SU-DHL-6 (cell line): ENCODE measurements around the gene TXNRD2.

Experiments used
- H2AFZ ChIP-seq: fragments of 200-600 bp; sonication (generic); 2 replicates; pipeline ENCODE4 v1.6.1; 2014; ENCODE audit warnings: low read depth, mild to moderate bottlenecking, moderate library complexity, mixed read lengths, antibody characterized with exemption, low read length; ENCODE audit not compliant: severe bottlenecking
- H3F3A ChIP-seq: fragments of 200-600 bp; shearing (Covaris generic); 2 replicates; pipeline ENCODE4 v1.6.0; 2016; ENCODE audit warnings: antibody characterized with exemption, mild to moderate bottlenecking; ENCODE audit not compliant: insufficient read depth
- H3K27ac ChIP-seq: fragments of 200-600 bp; sonication (generic); 2 replicates; pipeline ENCODE4 v1.5.1; 2016; ENCODE audit warnings: low read depth, mild to moderate bottlenecking, low read length, moderate library complexity, mixed read lengths
- H3K27me3 ChIP-seq: fragments of 200-600 bp; sonication (generic), shearing (Covaris generic); 2 replicates; pipeline ENCODE4 v1.6.0; 2014; ENCODE audit warnings: mild to moderate bottlenecking, low read length
- H3K36me3 ChIP-seq: fragments of 200-600 bp; sonication (generic); 2 replicates; pipeline ENCODE4 v1.6.1; 2014; ENCODE audit warnings: mild to moderate bottlenecking, low read length, mixed read lengths
- H3K4me2 ChIP-seq: fragments of 300-600, 200-600 bp; shearing (Covaris generic), sonication (generic); 2 replicates; pipeline ENCODE4 v1.6.0; 2014; ENCODE audit warnings: low read length, low read depth, mild to moderate bottlenecking; ENCODE audit not compliant: poor library complexity, severe bottlenecking
- H3K4me3 ChIP-seq: fragments of 200-600 bp; sonication (generic); 2 replicates; pipeline ENCODE4 v1.5.1; 2014; ENCODE audit warnings: antibody characterized with exemption, low read length, mild to moderate bottlenecking, mixed read lengths; ENCODE audit not compliant: insufficient read depth, poor library complexity, severe bottlenecking
- H3K79me2 ChIP-seq: fragments of 200-600 bp; sonication (generic); 2 replicates; pipeline ENCODE4 v1.6.1; 2014; ENCODE audit warnings: mild to moderate bottlenecking, low read length, moderate library complexity; ENCODE audit not compliant: insufficient read depth
- H3K9ac ChIP-seq: fragments of 200-600 bp; sonication (generic); 2 replicates; pipeline ENCODE4 v1.7.0; 2014; ENCODE audit warnings: mild to moderate bottlenecking, low read length
- H3K9me2 ChIP-seq: fragments of 200-600 bp; sonication (generic); replicated peaks from 2 replicates; pipeline ENCODE4 v1.6.1; 2014; ENCODE audit warnings: low read length; ENCODE audit not compliant: insufficient read depth
- H3K9me3 ChIP-seq: fragments of 200-600 bp; sonication (generic); 2 replicates; pipeline ENCODE4 v1.6.1; 2014; ENCODE audit warnings: low read length, mixed read lengths; ENCODE audit not compliant: insufficient read depth
- H4K20me1 ChIP-seq: fragments of 200-600 bp; sonication (generic); 2 replicates; pipeline ENCODE4 v1.6.1; 2014; ENCODE audit warnings: low read depth, mild to moderate bottlenecking, antibody characterized with exemption, low read length, moderate library complexity, mixed read lengths
- EZH2phosphoT487 ChIP-seq: fragments of 200-600 bp; sonication (generic), shearing (Covaris generic); conservative IDR thresholded peaks from 2 replicates; pipeline ENCODE4 v1.6.1; 2018; ENCODE audit warnings: mild to moderate bottlenecking, antibody characterized with exemption, low read length, moderate library complexity, mixed read lengths
- TF ChIP-seq, protein P1 (sequence below): fragments of 200-600 bp; sonication (generic); IDR thresholded peaks from one replicate; pipeline ENCODE4 v1.5.1; 2017; ENCODE audit warnings: antibody characterized with exemption, mild to moderate bottlenecking, low read length, moderate library complexity; ENCODE audit not compliant: insufficient read depth, poor library complexity, severe bottlenecking

Gene TXNRD2

DNA sequence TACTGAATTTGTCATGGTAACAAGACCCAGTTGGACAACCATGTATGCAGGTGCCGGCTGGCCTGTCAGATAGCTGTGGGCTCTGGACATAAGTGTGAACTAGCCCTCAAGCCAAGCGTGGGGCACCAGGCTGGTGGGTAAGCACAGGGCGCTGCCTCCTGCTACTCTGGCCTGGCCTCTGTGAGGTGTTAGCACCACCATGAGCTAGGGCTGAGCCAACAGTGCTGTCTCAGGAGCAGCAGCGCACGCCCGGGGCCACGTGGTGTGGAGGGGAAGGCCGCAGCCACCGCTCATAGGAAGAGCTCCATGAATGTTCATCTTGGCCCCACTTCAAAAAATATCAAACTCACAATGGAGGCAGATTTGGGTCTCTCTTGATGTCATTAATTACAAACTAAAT is 51.7 kb downstream of the TXNRD2 start:
- Histone ChIP-seq H3K4me2 (no peak overlapping the region), H3K27me3 (no peaks in the 10 kb centered on the region), H3K9ac (no peak overlapping the region), H4K20me1 (no peaks in the 10 kb centered on the region), H3K79me2 (no peaks in the 10 kb centered on the region), H3K36me3 (no peaks in the 10 kb centered on the region), H3K4me3 (no peak overlapping the region), H3K9me3 (no peaks in the 10 kb centered on the region), H3K9me2 (no peaks in the 10 kb centered on the region), H2AFZ (no peak overlapping the region), H3K27ac (no peak overlapping the region), H3F3A (peaks cover 8% of the 10 kb centered on the region; the same call in 1 of the 2 replicates)
- TF ChIP-seq, protein P1, sequence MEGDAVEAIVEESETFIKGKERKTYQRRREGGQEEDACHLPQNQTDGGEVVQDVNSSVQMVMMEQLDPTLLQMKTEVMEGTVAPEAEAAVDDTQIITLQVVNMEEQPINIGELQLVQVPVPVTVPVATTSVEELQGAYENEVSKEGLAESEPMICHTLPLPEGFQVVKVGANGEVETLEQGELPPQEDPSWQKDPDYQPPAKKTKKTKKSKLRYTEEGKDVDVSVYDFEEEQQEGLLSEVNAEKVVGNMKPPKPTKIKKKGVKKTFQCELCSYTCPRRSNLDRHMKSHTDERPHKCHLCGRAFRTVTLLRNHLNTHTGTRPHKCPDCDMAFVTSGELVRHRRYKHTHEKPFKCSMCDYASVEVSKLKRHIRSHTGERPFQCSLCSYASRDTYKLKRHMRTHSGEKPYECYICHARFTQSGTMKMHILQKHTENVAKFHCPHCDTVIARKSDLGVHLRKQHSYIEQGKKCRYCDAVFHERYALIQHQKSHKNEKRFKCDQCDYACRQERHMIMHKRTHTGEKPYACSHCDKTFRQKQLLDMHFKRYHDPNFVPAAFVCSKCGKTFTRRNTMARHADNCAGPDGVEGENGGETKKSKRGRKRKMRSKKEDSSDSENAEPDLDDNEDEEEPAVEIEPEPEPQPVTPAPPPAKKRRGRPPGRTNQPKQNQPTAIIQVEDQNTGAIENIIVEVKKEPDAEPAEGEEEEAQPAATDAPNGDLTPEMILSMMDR = no peak
- TF ChIP-seq EZH2phosphoT487 = no peak

DNA sequence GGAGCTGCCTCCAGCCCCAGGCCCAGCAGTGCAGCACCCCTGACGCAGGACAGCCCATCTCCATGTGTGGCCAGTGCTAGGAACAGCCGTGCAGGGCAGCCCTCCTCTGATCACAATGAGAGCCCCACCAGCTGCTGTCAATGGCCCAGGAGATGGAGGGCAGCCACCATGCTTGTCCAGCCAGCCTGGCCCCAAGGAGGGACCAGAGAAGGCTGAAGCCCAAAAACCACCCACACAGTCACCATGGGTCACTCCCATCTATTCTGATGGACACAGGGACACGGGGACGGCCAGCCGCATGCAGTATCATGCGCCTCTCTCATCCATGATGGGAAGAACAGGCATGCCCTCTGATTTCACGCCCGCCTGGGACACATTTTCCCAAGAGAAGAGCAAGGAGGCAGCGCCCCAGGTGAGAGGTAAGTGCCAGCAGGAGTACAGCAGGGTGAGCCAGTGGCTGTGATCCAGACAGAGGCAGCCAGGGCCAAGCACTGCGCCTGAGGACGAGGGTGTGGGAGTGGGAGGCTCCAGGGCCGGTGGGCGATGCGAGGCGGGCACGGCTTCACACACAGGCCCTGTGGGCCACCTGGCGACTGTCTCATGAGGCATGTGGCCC is 53.4 kb downstream of the TXNRD2 start:
- no peak overlapping the region for H3K27ac ChIP-seq
- H3K27me3 ChIP-seq = no peaks in the 10 kb centered on the region
- no peak overlapping the region for H3K4me3 ChIP-seq
- no peak overlapping the region for H3K9ac ChIP-seq
- H3K36me3 ChIP-seq = no peaks in the 10 kb centered on the region
- H4K20me1 ChIP-seq = no peaks in the 10 kb centered on the region
- H3F3A ChIP-seq = peaks cover 8% of the 10 kb centered on the region; the same call in 1 of the 2 replicates
- H3K9me3 ChIP-seq = no peaks in the 10 kb centered on the region
- no peak overlapping the region for H2AFZ ChIP-seq
- H3K9me2 ChIP-seq = no peaks in the 10 kb centered on the region
- no peak overlapping the region for H3K4me2 ChIP-seq
- no peak for TF ChIP-seq EZH2phosphoT487
- TF ChIP-seq, protein P1 = no peak
- no peaks in the 10 kb centered on the region for H3K79me2 ChIP-seq

DNA sequence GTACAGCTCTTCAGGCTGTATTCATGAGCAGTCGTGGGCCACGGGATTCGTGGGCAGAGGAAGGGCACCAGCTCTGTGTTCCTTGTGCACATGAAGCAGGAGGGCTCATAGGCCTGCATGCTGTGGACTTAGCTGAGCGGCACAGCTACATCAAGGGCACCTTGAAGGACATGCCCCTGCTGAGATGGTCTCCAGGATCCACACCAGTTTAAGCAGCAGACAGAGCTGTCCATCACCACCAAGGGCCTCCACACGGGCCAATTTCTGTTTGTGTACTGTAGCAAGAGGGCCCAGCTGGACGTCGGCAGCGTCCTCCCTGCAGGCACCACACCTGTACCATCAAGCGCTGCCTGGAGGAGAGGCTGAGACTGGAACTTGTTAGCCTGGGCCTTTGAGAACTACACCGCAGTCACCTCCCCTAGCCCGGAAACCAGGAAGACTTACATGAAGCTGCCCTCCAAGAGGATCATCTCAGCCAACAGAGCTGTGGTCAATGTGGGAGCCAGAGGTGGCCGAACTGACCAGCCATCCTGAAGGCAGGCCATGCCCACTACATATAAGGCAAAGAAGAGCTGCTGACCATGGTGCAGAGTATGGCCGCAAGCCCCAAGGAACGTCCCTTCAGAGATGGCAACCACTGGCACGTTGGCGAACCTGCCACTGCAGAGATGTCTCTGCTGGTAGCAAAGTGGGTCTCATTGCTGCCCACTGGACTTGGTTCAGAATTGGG is 54.2 kb downstream of the TXNRD2 start:
- Histone ChIP-seq H2AFZ (peak overlapping the region; percentile 37), H3K4me2 (peak overlapping the region; percentile 19), H3K4me3 (no peak overlapping the region)

More for the DNA sequence above, 54.2 kb downstream of the TXNRD2 start:
- Histone ChIP-seq H3K27ac (peak overlapping the region; percentile 40), H3K27me3 (no peaks in the 10 kb centered on the region), H3F3A (peaks cover 8% of the 10 kb centered on the region; the same call in 1 of the 2 replicates), H3K9ac (0 out of 2 replicates have a peak overlapping the region, but pooled peaks have one; percentile 30), H3K9me2 (no peaks in the 10 kb centered on the region), H3K9me3 (no peaks in the 10 kb centered on the region), H3K79me2 (no peaks in the 10 kb centered on the region), H3K36me3 (no peaks in the 10 kb centered on the region), H4K20me1 (no peaks in the 10 kb centered on the region)
- no peak for TF ChIP-seq EZH2phosphoT487
- TF ChIP-seq, protein P1 = no peak
